Measurements from ENCODE around the gene COQ5. TPM values are rescaled to one million over a fixed set of nuclear protein-coding genes. Genes with fewer than 3 reads are reported as not detected.

The COQ5 gene
- total RNA-seq, 4 donors from 2014 or later = 12.1 to 25.3 (median 21.4) TPM

DNA sequence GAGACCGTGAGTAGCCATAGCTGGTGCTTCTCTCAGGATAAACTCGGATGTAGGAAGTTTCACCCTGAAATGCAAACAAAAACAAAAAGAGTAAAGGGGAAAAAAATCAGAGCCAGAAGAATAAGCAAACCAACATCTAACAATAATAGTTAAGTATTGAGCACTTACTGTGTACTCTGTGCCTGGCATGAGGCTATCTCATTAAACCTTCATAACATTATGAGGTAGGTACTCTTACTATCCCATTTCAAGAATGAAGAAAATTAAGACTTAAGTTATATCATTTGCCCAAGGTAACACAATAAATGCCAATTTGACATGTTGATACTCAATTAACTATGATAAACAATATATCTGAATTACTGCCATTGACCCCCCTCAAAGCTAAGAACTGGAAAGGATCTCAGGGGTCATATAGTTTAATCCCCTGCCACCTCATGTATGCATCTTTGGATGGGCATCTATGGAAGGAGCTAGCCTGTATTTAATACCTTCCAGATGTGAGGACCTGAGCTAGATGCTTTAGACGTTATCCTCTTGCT, 66.8 kb downstream of the COQ5 start:
- peaks cover 59 to 99% (median 89%) of the 10 kb centered on the region in 4 donors for H3K36me3 ChIP-seq
- 69% methylated on average over 3 of the region's 3 CpGs for WGBS
- no peak for DNase-seq (ENCODE audit: extremely low spot score)

DNA sequence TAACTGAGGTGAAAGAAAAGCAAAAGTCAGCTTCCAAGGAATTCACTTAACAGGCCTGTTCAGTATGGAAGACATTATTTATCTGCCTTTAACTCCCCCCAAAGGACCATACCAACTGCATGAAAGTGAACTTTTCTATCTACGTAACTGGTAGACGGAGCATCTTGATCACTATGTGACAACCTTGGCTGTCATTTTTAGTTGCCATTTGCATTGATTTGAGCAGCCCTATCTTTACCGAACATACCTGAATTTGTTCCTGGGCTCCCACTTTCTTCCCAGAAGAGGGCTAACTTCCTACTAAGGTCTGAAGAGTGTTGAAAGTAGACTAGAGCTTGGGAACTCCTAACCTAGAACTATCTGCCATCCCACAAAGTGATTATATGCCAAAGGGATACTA, 68.8 kb downstream of the COQ5 start:
- H3K36me3 ChIP-seq = peaks cover 66 to 98% (median 95%) of the 10 kb centered on the region in 4 donors
- H3K9me3 ChIP-seq = no peaks in the 10 kb centered on the region
- intact Hi-C loops (cut with DNase I) = no loop called here
- H3K4me3 ChIP-seq = no peak overlapping the region
- H3K27me3 ChIP-seq = no peaks in the 10 kb centered on the region
- 78% methylated on average over 3 of the region's 3 CpGs for WGBS
- no peak overlapping the region for H3K27ac ChIP-seq (replicated peaks in 1 of 4)
- no peak for DNase-seq (ENCODE audit: extremely low spot score)
- no peak for TF ChIP-seq EP300 (IDR thresholded peaks at IDR 0.05)
- TF ChIP-seq, protein P1, sequence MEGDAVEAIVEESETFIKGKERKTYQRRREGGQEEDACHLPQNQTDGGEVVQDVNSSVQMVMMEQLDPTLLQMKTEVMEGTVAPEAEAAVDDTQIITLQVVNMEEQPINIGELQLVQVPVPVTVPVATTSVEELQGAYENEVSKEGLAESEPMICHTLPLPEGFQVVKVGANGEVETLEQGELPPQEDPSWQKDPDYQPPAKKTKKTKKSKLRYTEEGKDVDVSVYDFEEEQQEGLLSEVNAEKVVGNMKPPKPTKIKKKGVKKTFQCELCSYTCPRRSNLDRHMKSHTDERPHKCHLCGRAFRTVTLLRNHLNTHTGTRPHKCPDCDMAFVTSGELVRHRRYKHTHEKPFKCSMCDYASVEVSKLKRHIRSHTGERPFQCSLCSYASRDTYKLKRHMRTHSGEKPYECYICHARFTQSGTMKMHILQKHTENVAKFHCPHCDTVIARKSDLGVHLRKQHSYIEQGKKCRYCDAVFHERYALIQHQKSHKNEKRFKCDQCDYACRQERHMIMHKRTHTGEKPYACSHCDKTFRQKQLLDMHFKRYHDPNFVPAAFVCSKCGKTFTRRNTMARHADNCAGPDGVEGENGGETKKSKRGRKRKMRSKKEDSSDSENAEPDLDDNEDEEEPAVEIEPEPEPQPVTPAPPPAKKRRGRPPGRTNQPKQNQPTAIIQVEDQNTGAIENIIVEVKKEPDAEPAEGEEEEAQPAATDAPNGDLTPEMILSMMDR (IDR thresholded peaks at IDR 0.05) = no peak
- no peak for TF ChIP-seq POLR2AphosphoS5 (IDR thresholded peaks at IDR 0.05)
- no peak for TF ChIP-seq POLR2A (IDR thresholded peaks at IDR 0.05; ENCODE audit: low read depth)
- H3K4me1 ChIP-seq = no peaks in the 10 kb centered on the region

More for the DNA sequence above, 66.8 kb downstream of the COQ5 start:
- Histone ChIP-seq H3K4me1 (peaks cover 12 to 17% (median 15%) of the 10 kb centered on the region in 4 donors), H3K27ac (replicated peaks in 1 of 4) (no peak overlapping the region), H3K4me3 (no peak overlapping the region), H3K27me3 (no peaks in the 10 kb centered on the region), H3K9me3 (no peaks in the 10 kb centered on the region)
- intact Hi-C loops (cut with DNase I) = no loop called here
- no peak for TF ChIP-seq POLR2A (IDR thresholded peaks at IDR 0.05; ENCODE audit: low read depth)
- TF ChIP-seq EP300 (IDR thresholded peaks at IDR 0.05) = no peak
- TF ChIP-seq, protein P1 (IDR thresholded peaks at IDR 0.05) = no peak
- TF ChIP-seq POLR2AphosphoS5 (IDR thresholded peaks at IDR 0.05) = no peak

DNA sequence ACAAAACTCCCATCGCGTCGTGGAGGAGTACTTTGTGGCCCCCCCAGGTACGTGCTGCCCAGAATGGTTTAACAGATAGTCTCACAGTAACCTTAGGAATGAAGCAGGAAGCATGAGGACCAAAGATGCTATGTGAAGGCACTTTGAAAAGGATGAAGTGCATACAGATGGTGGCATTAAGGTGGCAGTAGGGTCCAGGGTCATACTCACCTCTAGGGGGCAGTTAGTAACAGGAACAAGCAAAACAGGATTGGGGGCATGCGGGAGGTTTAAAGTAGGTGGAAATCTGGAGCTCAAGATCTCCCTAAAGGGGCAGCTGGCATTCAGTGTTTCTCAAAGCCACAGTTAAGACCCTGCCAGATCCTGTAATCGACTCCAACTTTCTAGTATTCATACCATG, 71.8 kb downstream of the COQ5 start:
- intact Hi-C loops (cut with DNase I) = no loop called here
- Histone ChIP-seq H3K4me3 (no peak overlapping the region), H3K4me1 (no peaks in the 10 kb centered on the region), H3K36me3 (peaks cover 54 to 86% (median 80%) of the 10 kb centered on the region in 4 donors), H3K27ac (replicated peaks in 1 of 4) (no peak overlapping the region), H3K27me3 (no peaks in the 10 kb centered on the region), H3K9me3 (no peaks in the 10 kb centered on the region)
- TF ChIP-seq, protein P1 (IDR thresholded peaks at IDR 0.05) = no peak
- TF ChIP-seq POLR2A (IDR thresholded peaks at IDR 0.05; ENCODE audit: low read depth) (no peak), POLR2AphosphoS5 (IDR thresholded peaks at IDR 0.05) (no peak), EP300 (IDR thresholded peaks at IDR 0.05) (no peak)
- 82% methylated on average over 6 of the region's 6 CpGs for WGBS
- DNase-seq (ENCODE audit: extremely low spot score) = no peak

DNA sequence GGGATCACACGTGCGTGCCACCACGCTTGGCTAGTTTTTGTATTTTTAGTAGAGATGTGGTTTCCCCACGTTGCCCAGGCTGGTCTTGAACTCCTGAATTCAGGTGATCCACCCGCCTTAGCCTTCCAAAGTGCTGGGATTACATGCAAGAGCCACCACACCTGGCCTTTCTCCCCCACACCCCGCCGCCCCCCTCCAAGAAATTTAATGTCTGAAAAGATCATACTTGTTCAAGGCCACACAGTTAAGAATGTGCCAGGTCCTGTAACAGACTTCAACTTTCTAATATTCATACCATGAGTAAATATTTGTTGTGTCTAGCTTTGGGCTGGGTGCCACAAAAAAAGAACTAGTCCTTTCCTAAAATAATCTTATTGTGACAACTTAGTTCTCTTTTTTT, 73.7 kb downstream of the COQ5 start:
- H3K4me1 ChIP-seq = no peaks in the 10 kb centered on the region
- 93% methylated on average over 7 of the region's 7 CpGs for WGBS

More for the DNA sequence above, 73.7 kb downstream of the COQ5 start:
- no peak for DNase-seq (ENCODE audit: extremely low spot score)
- H3K36me3 ChIP-seq = peaks cover 42 to 80% (median 70%) of the 10 kb centered on the region in 4 donors
- H3K27me3 ChIP-seq = no peaks in the 10 kb centered on the region
- intact Hi-C loops (cut with DNase I) = no loop called here
- H3K9me3 ChIP-seq = no peaks in the 10 kb centered on the region
- no peak overlapping the region for H3K27ac ChIP-seq (replicated peaks in 1 of 4)
- no peak overlapping the region for H3K4me3 ChIP-seq
- TF ChIP-seq EP300 (IDR thresholded peaks at IDR 0.05) (no peak), POLR2A (IDR thresholded peaks at IDR 0.05; ENCODE audit: low read depth) (no peak), POLR2AphosphoS5 (IDR thresholded peaks at IDR 0.05) (no peak)
- TF ChIP-seq, protein P1 (IDR thresholded peaks at IDR 0.05) = no peak

Data from esophagus muscularis mucosa (tissue), 4 donors.